NCI-H146 treated with DMSO at 0.1 percent for 48 hours (cell line): Measurements from ENCODE around the gene CPOX.

ENCODE experiments used
- DNase-seq: peaks from one replicate; lab custom pipeline; 2025; ENCODE audit not compliant: unreplicated experiment; lab: John Stamatoyannopoulos, UW

Gene CPOX

GRCh38 chr3:98541695-98542094 lies 51.7 kb downstream of the CPOX start:
- DNase-seq = no peak

GRCh38 chr3:98540346-98540745 lies 53.1 kb downstream of the CPOX start:
- DNase-seq = no peak

- DNase-seq = no peak
These were observed 56.9 kb downstream of the CPOX start for GRCh38 chr3:98536456-98537017.

- no peak for DNase-seq
These were observed 58.7 kb downstream of the CPOX start for GRCh38 chr3:98534734-98535133.

GRCh38 chr3:98534168-98534567 lies 59.2 kb downstream of the CPOX start:
- no peak for DNase-seq

GRCh38 chr3:98532709-98533571 lies 60.5 kb downstream of the CPOX start:
- no peak for DNase-seq

GRCh38 chr3:98532275-98532637 lies 61.2 kb downstream of the CPOX start:
- no peak for DNase-seq

- no peak for DNase-seq
These were observed 61.7 kb downstream of the CPOX start, which contains the start of gene GPR15 for GRCh38 chr3:98531622-98532274. GPR15 (plus strand) TSS chr3:98531978; CDS start chr3:98532034, 56 bp downstream.

GRCh38 chr3:98530676-98531075 lies 62.7 kb downstream of the CPOX start:
- DNase-seq = no peak

GRCh38 chr3:98529856-98530459 lies 63.5 kb downstream of the CPOX start:
- DNase-seq = no peak
